IPS-NIHi11 (cell line): Measurements from ENCODE around the gene PRAME.
"Not testable (repeated sequence)": the region's sequence is repeated elsewhere in the genome, so short reads cannot be mapped to it uniquely, and the experiment has no call there.

Experiments used
- DNase-seq: peaks from one replicate; pipeline ENCODE4 v3.0.0; 2012; ENCODE audit warnings: mixed read lengths, low spot score

The PRAME gene

DNA sequence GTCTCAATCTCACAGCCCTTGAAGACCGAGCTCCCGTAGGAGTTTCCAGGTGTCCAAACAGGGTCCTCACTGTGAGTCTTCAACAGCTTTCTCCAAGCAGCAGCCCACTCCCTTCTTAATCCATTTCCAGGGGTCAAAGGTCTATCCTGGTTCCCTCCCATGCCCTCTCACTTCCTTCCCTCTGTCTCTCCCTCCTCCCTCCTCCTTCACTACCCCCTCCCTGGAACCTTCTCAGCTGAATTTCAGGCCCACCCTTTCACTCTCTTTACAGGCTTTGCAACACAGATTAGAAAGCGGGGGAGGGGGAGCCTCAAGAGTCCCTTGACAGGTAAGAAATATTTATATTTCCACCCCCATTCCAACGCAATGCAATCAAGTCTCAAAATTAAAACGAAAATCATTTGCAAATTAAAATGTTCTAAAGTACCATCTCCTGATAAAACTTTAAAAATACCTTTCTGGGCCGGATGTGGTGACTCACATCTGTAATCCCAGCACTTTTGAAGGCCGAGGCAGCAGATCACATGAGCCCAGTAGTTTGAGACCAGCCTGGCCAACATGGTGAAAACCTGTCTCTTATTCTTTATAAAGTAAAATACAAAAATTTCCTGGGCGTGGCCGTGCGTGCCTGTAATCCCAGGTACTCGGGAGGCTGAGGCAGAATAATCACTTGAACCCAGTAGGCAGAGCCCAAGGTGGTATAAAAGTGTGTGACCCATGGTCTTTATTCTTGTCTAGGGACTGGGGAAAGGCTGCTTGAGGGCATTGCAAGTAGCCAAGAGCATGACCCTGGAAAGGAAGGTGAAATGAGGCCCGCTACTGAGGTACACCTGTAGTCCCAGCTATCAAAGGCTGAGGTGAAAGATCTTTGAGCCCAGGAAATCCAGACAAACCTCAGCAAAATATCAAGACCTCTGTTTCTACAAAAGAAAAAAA is 38.1 kb downstream of the PRAME start:
- DNase-seq: peak; percentile 16

DNA sequence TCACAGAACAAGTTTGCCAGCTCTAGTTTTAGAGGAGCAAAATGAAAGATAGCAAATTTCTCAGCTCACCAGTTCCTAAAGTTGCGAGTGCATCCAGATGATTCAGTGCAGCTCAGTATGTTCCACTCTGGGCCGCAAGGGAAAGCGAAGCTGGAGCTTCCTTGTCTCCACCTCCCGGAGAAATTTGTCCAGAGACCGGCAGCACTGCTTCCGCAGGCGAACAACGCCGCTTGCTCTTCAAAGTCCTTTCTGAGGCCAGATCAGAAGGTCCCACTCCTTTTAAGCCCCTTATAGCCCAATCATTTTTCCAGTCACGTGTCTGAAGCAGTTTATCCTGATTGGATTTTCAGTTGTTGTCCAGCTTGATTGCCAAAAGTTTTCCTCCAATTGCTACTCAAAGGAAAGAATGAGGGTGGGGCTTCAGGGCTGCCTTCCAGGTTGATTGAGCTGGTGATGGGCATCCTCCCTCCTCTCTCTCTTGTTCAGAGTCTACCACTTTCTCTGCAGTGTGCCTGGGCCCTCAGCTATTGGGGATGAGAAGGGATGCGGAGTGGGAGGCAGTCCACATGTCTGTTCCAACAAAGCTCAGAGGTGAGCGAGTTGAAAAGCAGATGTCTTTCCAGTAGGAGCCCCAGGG is 38.9 kb downstream of the PRAME start, which contains the start of gene ZNF280A:
Gene ZNF280A (minus strand): TSS at position 251 of the 637 bp plus-strand sequence. CDS start 4,640 bp downstream, outside the sequence.
- peak; percentile 13 for DNase-seq

DNA sequence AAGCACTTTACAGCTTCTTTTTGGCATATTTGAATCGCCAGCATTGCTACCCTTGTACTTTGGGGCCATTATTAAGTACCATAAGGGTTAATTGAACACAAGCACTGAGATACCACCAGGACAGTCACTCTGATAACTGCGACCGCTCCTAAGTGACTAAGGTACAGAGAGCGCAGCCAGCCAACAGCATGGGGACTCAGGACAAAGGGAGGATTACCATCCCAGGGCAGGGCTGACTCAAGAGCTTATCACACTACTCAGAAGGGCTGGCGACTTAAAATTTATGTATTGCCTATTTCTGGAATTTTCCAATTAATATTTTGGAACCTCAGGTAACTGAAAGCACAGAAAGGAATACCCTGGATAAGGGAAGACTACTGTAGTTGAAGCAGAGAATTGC is 39.5 kb downstream of the PRAME start:
- no peak for DNase-seq

DNA sequence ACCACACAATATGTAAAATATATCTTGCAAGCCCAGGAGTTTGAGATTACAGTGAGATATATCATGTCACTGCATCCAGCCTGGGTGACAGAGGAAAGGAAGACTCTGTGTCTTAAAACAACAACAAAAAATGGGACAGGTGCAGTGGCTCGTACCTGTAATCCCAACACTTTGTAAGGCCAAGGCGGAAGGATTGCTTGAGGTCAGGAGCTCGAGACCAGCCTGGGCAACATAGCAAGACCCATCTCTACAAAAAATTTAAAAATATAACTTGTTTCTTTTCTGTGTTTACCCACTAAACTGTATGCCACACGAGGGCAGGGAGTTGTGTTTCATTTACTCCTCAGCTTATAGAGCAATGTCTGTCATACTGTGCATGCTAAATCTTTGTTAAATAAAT is 42.1 kb downstream of the PRAME start:
- DNase-seq: no peak

DNA sequence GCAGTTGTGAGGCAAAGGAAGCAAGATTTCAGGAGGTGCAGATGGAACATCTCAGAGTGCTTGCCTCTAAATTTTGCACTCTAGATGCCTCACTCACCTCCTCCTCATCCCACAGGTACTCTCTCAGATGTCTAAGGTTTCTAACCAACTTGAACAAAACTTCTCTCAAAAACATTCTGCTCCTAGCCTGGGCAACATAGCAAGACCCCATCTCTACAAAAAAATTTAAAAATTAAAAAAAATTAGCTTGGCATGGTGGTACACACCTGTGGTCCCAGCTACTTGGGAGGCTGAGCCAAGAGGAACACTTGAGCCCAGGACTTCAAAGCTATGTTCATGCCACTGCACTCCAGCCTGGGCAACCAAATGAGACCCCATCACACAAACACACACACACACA is 43.2 kb downstream of the PRAME start:
- DNase-seq: no peak

DNA sequence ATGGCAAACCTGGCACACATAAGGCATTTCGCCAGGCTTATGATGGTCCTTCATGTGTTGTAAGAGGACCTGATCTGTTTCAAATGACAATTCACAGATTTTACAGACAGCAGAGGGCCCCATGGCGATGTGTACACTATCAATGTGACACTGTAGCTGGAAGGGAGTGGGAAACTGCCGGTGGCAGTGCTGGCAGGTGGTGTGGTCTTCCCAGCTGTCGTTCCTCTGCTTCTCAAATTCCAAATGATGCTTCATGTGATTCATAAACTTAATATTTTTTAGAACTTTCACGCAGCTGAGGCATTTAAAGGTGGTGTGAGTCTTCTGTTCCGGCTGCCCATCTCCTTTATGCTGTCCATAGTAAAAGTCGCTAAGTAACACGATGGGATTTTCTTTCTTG is 44.6 kb downstream of the PRAME start:
- not testable (repeated sequence) for DNase-seq

DNA sequence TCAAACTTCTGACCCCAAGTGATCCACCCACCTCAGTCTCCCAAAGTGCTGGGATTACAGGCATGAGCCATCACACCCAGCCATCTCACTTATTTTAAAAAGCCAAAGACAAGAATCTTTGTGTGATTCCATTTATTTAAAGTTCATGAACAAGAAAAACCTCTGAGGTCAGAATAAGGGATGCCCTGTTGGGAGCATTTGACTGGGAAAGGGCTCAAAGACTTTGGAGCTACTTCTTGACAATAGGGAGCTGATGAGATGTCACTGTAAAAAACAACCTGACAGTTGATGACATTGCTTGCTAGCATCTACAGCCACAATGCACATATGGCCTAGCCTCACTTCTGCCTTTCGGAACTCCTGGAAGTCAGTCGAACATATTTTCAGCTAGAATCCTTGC is 45.4 kb downstream of the PRAME start:
- DNase-seq: no peak

DNA sequence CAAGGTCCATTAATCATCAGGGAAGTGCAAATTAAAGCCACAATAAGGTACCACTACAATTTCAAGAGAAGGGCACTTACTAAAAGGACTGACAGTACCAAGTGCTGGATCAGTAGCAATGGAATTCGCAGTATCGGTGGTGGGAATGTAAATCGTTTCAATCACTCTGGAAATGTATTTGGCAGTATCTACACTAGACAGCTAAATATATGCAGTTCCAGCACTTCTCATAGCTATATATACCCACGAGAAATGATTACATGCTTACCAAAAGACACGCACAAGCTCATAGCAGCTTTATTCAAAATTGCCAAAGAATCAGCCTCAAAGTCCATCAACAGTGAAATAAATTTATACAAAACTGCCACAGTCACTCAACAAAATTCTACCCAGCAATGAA is 46.1 kb downstream of the PRAME start:
- no peak for DNase-seq

DNA sequence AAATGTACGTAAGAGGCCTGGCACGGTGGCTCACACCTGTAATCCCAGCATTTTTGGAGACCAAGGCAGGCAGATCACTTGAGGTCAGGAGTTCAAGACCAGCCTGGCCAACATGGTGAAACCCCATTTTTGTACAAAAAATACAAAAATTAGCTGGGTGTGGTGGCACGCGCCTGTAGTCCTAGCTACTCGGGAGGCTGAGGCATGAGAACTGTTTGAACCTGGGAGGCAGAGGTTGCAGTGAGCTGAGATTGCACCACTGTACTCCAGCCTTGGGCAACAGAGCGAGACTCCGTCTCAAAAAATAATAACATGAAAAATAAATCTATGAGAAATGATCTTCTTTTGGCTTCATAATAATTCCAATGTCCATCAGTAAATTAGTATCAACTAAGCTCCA is 48.2 kb downstream of the PRAME start:
- DNase-seq: not testable (repeated sequence)

DNA sequence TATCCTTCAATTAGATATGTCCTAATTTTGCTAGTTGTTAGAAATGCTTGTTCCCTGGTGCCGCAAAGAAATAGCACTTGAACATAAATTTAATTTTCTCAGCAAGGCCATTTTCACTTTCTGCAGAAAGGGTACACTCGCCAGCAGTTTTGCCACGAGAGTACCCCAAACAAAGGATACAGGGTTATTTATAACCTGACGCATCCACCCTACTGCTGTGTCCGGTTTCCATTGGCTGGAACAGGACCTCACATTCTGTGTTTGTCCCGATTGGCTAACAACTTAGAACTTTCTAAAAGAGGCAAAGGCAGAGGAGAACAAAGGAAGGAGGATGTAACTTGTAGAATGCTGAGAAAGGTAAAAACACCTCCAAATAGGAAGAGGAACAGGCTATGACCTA is 49.2 kb downstream of the PRAME start:
- DNase-seq: not testable (repeated sequence)

DNA sequence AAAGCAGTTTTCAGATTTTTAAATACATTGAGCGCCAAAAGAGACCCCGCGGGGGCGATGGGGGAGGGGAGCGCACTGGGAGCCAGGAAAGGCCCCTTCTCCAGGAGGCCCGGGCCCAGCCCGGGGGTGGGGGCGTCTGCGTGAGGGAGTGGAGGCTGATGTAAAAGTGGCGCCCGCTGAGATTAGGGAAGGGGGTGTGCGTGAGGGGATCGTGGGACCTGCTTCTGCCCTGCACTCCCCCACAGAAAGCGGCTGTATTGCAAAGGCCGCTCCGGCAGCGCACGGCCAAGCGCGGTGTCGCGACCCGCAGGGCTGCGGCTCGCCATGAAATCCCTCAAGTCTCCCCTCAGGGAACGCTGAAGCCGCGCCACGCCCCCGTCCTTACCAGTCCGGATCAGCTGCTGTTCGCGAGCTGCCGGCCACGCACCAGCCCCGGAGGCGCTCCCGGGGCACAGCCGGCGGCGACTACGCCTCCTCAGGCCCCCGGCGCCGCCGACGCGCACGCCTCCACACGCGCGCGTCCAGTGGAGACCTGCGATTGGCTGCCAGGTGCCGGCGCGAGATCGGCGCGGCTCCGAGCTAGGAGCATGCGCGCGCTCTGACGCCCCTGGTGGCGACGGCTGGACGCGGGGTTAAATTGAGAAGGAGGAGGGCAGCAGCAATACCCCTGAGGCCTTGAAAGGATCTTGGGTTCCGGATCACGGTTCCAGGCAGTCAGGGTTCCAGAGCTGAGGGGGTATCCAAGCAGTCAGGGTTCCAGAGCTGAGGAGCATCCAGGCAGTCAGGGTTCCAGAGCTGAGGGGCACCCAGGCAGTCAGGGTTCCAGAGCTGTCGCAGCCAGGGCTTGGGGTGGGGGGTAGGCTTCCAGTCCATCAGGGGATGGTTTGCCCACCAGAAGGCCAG is 50.5 kb downstream of the PRAME start, which contains the start of gene ZNF280B:
Gene ZNF280B (minus strand): TSS at position 469 of the 903 bp plus-strand sequence. CDS start 19,344 bp downstream, outside the sequence.
- peak; percentile 95 for DNase-seq

DNA sequence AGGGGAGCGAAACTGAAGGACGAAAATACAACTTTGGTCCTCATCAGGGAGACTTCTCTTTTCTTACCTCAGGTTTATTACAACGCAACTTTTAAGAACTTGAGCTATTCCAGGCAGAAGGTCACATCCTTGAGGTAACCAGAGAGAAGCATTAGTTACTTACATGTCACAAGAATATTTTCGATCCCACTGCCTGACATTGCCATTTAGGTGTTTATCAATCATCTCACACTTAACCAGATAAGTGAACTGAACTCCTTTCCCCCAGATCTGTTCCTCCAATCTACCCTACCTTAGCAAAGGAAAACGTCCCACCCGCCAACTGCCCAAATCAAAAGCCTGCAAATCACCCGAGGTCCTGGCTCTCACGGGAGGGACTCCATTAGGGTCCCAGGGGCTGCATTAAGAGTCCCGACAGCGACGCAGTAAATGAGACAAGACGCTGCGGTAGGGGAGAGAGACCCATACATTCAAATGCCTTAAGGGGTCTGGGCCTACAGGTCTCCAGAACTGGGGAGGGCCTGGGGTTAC is 51.3 kb downstream of the PRAME start:
- DNase-seq: peak; percentile 10

DNA sequence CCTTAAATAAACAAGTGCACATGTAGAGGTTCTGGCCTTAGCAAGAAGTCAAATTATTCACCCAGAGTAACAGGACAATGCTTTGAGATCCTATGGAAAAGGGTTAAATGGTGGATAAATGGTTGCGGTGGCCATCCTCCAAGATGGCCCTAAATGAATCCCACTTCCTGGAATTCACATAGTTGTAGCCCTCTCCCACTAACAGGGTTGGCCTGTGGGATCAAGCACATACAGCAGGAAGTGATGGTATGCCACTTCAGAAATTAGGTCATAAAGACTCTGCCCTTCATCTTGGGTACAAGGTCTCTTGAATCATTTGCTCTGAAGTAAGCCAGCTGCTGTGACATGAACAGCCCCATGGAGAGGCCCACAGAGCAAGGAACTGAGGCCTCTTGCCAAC is 52.3 kb downstream of the PRAME start:
- no peak for DNase-seq

DNA sequence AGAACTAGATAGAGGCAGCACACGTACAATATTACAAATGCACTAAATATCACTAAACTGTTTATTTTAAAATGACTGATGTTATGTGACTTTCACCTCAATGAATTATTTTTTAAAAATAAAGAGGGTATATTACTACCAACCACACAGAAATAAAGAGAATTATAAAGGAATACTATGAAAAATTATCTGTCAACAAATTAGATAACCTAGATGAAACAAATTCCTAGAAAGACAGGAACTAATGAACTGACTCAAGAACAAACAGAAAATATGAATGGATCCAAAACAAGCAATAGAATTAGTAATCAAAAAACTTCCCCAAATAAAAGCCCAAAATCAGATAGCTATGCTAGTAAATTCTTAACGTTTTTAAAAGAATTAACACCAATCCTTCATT is 60.8 kb downstream of the PRAME start:
- DNase-seq: no peak
